ENCODE data around the gene RFNG.

Gene RFNG, protein sequence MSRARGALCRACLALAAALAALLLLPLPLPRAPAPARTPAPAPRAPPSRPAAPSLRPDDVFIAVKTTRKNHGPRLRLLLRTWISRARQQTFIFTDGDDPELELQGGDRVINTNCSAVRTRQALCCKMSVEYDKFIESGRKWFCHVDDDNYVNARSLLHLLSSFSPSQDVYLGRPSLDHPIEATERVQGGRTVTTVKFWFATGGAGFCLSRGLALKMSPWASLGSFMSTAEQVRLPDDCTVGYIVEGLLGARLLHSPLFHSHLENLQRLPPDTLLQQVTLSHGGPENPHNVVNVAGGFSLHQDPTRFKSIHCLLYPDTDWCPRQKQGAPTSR

DNA sequence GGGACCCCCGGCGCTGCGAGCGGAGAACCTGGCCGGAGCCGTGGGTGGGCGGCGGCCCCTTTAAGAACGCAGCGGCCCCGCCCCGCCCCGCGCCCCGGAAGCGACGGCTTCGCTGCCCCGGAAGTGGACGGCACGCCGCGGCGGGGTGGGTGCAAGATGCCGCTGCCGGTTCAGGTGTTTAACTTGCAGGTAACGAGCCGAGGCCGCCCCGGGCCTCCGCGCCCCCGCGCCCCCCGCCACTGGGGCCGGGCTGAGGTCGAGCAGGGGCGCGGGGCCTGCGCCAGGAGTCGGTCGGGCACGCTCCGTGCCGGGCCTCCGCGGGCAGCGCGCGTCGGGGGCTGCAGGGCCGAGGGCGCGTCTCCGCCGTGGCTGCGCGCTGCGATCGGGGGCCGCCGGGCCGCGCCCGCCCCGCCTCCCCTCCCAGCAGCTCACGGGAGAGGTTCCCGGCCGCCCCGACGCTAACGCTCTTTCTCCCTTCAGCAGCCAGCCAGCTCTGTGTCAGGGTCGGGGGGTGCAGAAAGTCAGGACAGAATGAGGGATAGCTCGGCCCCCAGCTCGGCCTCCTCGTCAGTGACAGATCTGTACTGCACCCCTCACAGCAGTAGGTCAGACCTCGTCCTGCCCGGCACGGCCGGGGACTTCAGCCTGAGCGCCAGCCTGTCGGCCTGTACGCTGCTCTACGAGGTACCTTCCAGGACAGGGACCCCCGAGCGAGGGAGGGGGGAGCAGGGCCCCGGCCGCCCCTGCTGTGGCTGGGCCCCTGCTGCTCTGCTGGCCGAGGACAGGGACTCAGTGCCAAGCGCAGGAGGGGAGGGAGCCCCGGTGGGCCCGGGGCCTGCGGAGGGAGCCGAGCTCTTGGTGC lies at the start of gene RFNG, which contains the start of gene GPS1:
RFNG (minus strand) TSS at position 36 of the 862 bp plus-strand sequence. CDS start 45 bp downstream, outside the sequence.
GPS1 (plus strand) TSS at position 123 of the 862 bp plus-strand sequence; CDS start at position 157, 34 bp downstream.
- peak; percentile 66 for DNase-seq

DNA sequence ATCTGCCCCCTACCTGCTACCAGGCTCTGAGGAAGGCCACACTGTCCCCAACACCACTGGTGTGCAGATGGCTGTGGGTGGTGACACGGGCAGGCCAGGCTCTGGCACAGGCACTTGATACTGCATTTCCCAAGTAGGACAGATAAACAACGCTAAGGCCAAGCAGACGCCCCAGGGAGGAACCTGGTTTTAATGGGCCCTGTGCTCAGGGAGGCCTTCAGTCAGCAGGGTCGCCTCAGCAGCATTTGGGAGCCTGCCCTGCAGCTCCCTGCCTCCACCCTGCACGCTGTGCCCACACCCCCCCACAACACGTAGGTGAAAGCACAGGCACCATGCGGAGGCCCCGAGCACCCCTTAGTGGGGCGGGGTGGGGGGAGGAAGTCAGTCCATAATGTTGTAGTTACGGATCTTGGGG lies 49.7 kb upstream of the RFNG start:
- DNase-seq: no peak

DNA sequence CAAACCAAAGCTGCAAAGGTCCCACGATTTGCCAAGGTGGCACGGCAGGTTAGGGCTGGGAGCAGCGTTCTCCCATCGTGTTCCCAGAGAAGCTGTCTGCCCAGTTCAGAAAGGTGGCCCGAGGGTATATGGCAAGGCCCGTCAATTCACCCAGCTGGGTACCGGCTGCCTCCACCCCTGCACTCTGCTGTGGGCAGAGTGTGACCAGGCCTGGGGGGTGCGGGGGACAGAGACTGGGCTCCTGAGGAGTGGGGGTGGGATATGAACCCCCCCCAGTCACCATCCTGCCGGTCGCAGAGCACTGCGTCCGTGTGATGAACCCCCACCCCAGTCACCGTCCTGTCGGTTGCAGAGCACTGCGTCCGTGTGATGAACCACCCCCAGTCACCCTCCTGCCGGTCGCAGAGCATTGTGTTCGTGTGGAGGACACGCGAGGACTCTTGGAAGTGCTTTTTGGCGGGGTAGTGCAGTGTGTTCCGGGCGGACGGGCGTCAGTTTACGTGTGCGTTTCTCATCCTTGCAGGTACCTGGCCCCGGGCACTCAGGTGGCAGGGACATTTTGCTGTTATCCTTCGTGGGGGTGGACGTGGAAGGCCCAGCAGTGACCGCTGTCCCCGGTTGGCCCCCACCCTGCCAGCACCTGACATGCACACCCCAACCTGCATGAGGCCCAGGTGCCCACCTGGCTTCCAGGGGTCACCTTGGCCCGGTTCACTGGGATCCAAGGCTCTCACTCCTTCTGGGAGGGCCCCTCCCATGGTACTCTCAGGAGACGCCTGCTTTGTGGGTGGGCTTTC lies 49.1 kb upstream of the RFNG start:
- DNase-seq: no peak

DNA sequence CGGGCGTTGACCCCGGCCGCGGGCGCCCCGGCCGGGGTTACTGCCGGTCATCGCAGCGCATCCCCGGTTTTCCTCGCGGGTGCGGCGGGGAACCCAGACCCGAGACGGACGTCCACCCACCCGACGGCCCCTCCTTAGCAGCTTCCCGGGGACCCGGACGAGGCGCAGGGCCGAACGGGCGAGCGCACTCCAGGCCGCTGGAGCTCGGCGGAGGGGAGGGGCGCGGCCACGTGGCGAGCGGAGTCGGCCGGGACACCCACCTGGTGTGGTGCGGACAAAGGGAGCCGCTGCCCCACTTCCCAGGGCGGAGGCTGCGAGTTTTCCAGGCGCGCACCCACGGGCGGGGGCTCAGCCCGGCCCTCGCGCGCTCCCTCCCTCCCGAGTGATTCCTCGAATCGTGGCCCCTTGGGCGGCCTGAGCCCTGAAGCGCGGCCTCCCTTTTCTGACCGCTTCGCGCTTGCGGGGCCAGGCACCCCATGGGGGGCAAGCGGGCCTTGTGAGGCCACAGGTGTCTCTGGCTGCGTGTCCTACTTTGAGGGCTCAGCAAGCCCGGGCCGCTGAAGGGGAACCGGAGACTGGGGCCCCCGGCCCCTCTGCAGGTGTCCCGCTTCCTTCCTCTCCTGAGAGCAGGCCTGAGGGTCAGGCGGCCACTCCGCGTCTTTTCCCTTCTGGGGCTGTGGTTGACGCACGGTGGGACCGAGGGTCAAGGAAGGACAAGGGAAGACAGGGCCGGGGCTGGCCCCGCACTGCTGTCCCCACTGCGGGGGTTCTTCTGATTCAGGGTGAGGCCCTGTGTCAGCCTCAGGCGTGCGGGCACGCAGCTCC lies 47.5 kb upstream of the RFNG start:
- DNase-seq: no peak

DNA sequence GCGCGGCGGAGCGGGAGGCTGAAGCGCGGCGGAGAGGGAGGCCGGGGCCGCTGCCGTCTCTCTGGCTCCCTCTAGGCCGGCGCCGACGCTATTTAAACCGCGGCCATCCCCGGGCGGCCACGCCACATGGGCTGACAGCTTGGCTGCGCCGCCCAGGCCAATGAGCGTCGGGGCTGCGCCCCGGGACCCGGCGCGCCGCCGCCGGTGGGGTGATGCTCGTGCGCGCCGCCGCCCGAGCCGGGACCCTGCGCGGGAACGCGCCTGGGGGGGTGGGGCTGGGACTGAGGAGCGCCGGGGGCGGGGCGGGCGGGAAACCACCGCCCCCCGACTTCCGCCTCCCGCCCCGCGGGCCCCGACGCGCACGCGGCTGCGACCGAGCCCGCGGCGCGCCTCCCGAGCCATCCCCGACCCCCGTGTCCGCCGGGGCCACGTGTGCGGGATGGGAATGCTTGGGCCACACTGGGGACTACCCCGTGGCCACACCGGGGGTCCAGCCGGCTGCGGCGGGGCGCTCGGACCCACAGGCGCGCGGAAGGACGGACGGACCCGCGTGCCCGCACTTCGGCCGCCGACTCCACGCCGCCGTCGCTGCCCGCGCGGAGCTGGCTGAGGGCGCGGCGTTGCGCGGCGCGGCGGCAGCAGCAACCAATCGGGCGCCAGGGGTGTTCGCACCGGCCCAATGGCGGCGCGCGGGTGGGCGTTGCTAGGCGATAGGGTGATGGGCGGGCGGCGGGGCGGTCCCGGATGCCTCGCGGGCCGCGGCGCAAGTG lies 46.7 kb upstream of the RFNG start, which contains the start of gene FASN:
FASN (minus strand) TSS at position 68 of the 770 bp plus-strand sequence. CDS start 1,791 bp downstream, outside the sequence.
- peak; percentile 87 for DNase-seq

DNA sequence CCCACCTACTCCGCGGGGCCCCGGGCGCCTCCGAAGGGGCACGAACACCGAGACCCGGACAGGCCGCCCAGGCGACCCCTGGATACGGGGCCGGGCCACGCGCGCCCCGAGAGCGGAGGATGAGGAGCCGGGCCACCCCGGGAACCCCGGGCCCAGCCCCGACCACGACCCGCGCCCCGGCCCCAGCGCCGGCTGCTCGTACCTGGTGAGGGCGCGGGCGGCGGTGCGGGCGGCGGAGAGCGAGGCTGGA lies 46.2 kb upstream of the RFNG start:
- DNase-seq: no peak

DNA sequence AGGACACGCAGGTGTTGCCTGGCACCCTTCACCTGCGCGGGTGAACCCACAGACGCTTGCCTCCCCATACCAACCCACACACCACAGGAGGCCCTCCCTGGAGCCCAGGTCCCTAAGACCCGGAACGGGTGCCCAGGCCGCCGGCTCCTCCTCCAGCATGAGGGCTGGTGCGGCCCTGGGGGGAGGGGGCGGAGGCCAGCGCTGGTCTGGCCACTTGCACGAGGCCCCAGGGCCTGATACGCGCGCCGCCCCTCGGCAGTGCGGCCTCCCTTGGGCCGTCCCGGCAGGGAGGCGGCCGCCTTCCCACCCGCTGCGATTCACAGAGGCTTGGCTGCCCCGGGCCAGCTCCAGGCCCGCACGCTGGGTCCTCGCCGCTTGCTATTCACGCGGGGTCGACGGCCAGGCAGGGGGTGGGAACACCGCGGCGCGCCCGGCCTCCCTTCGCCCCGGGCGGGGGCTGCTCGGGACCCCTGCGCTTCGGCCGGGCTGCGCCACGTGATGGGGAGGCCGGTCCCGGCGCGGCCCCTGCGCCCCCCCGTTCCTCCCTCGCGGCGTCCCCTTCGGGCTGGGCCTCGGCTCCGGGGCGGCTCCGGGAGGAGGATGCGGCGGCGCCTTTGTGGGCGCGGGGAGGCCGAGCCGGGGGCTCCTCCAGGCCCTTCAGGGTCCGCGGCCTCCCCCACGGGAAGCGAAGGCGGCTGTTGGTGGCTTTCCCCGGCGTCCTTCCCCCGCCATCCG lies 45.7 kb upstream of the RFNG start:
- DNase-seq: peak; percentile 24

DNA sequence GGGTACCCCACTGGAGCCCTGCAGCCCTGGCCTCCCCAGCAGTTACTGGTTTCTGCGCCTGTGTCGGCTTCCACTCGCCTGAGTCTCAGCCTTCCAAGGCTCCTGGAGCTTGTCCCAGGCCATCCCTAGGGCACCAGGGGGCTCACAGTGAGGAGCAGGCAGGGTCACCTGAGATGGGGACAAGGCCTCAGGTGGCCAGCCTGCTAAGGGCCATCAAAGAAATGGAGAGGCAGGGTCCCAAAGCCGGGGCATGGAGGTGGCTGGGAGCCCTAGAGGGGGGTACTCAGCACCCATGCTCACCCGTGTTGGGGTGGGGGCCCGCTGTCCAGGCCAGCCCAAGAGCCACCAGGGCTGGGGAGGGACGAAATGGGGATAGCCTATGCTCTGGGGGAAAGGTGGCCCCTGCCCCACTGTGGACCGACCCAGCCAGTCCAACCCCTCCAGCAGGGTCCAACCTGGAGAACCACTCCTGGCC lies 45.1 kb upstream of the RFNG start:
- DNase-seq: no peak

DNA sequence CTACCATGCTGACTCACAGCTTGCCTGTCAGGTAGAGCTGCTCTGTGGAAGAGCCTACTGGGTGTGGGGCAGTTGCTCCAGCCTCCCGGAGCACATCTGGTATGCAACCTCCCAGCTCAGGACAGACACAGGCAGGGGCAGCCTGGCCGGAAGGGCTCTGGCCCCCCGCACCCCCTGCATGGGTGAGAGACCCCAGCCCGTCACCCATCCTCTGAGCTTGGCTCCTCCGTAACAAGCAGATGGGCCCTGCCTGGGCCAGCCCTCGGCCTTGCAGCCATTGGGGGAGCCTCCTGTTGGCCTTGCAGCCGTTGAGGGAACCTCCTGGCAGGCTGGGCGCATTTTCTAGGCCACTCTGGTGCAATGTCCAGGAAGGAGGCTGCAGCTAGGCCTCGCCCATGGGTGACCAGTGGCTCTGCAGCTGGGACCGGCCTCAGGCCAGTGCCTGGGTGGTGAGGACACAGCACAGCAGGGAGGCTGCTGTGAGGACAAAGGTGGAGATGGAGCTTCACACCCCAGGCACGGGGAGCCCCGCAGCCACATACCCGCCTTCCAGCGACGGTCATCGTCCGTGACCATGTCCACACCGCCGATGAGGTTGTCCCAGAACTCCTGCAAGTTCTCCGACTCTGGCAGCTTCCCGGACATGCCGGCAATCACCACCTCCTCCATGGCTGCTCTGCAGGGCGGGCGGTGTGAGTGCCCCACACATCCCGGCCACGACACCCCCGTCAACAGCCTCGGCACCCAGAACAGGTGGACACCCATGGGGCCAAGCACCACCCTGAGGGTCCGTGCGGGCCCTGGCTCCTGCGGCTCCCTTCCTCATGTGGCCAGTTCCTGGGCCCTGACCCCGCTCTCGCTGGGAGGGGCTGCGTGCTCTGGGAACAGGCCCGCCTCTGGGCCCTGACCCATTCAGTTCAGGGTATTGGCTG lies 44.4 kb upstream of the RFNG start:
- DNase-seq: no peak

DNA sequence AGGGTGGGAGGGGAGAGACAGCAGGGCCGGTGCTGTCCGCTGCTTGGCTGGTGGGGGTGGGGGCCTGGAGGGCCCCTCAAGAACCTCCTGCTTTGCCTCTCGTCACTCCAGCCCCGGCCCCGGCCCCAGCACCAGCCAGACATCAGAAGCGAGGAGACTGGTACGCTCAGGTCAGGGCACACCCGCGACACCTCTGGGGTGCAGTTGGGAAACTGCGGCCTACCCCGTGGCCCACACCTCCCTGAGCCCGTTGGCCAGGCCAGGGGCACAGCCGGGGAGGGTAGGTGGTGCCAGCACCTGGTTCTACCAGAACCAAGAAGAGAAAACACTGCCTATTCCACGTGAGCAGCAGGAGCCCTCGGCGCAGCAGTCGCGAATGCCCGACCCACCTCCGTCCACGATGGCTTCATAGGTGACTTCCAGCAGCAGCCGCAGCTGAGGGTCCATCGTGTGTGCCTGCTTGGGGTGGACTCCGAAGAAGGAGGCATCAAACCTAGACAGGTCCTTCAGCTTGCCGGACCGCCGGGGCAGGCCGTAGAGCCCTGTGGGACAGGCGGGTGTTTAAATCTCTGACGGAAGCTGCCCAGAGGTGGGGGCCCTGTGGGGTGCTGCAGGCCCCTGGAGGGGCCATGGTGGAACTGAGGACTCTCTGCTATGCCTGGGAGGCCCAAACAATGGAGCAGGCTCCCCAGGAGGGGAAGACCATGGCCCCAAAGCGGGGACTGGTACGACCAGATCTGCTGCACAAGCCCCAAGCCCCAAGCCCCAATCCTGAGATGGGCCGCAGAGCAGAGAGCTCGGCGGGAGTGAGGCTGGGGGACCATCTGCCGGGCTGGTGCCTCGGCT lies 43.5 kb upstream of the RFNG start:
- DNase-seq: no peak

DNA sequence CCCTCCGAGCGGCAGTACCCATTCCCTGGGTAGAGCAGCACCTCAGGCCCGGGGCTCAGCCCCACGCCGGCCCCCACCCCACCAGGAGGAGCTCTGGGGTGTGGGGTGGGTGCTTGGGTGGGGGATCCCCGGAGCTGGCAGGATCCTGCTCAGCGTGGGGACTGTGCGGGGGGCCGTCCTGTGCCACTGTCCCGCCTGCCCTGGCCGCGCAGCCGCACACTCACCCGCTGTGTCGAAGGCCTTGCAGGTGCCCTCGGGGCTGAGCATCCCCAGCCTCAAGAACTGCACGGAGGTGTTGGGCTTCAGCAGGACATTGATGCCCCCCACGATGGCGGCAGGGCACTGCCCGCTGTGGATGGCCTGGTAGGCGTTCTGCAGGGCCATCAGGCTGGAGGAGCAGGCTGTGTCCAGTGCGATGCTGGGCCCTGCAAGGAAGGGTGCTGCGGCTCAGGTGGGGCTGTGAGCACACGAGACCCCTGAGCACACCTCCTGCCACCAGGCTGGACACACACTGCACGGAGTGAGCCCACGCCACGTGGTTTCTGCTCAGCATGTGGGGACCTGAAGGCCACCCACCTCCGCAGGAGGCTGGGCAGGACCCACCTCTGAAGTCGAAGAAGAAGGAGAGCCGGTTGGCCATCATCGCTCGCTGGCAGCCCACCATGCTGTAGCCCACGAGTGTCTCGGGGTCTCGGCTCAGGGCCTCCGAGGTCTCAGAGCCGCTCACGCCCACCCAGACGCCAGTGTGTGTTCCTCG lies 41.6 kb upstream of the RFNG start:
- DNase-seq: no peak

DNA sequence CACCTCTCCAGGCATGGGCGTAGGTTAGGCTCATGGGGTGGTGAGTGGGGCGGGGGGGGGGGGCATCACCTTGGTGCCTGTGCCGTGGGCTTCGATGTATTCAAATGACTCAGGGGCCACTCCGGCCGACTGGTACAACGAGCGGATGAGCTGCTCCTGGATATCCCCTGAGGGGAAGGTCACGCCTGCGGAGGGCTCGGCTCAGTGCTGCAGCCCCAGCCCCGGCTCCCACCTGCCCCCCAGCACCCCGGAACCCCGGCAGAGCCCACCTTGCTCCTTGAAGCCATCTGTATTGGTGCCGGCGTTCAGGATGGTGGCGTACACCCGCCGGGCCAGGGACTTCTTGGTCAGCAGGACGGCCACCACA lies 41.0 kb upstream of the RFNG start:
- DNase-seq: no peak

DNA sequence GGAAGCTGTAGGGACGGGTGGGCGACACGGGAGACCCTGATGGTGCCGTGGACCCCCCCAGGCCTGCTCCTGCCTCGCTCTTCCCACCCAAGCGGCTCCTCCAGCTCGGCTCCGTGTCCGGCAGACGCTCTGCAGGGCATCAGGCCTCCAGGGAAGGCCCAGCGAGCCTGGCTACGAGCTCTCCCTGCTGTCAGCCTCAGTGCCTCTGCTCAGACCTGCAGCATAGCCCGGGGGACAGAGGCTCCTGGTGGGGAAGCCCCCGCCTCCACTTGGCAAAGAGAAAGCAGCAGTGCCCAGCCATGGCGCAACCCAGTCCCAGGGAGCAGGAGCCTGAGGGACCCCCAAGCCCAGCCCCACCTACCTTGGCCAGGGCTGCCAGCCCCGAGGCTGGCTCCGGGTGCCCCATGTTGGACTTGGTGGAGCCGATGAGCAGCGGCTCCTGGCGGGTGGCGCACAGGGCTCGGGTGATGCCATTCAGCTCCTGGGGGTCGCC lies 40.5 kb upstream of the RFNG start:
- DNase-seq: no peak

DNA sequence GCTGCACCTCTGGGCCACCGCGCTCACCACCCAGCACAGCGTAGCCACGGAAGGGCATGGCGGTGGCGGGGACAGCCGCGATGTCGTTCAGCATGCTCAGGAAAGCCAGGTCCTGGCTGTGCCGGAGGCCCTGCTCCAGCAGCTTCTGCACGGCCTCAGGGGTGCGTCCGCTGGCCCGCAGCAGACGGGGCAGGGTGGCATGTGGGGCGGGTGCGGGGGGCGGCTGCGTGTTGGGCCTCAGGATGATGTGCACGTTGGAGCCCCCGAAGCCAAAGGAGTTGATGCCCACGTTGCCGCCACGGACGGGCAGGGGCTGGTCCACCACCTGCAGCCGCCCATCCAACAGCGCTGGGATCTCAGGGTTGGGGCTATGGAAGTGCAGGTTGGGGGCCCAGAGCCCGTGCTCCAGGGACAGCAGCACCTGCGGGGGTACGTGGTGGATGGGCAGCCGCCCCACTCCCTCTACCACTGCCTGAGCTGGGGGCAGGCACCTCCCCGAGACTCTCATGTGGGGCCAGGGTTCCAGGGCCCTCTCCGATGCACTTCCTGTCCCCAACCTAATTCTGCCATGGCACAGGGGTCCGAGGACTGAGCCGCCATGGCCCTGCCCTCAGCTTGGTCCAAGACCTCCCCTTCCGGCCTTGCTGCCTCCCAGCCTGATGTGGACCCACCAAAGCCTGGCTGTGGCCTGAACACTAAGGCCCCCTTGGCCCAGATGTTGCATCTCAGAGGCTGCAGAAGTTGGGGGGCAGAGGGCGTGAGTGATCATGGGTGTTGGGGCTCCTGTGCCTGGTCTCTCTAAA lies 39.9 kb upstream of the RFNG start:
- DNase-seq: no peak

DNA sequence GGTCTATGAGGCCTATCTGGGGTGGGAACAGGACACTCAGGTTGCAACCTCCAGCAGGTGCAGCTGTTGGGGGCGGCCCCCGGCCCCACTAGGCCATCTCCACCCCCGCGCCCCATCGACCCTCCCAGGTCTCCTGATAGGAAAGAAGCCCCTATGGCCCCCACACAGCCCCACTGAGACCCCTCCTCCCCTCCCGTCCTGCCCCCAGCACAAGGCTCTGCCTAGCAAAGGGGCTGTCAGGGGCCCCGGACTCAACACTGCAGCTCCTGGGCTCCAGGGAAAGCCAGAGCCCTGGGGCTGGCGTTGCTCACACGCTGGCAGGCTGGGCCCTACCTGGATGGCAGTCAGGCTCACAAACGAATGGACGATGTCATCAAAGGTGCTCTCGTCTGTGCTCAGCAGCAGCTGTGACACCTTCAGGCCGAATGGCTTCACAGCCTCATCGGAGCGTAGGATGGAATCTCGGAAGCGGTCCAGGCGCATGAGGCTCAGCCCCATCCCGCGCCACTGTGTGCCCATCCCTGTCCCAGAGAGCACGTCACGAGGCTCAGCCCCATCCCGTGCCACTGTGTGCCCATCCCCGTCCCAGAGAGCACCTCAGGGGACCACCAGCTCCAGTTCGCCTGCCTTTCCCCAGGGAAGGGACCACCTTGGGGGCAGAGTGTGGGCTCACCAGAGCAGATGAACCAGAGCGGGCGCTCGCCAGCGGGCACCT lies 39.1 kb upstream of the RFNG start:
- no peak for DNase-seq
